ENCODE results near the gene AKAP6. TPM values are rescaled to one million over a fixed set of nuclear protein-coding genes. Genes with fewer than 3 reads are reported as not detected.

AKAP6 gene
- total and polyA plus RNA-seq, 2 of the 8 experiments (the other 6 are each of a cell fraction or from before 2014, with no cell fraction given) = 0.09 to 0.89 TPM

- FAIRE-seq = no peak
- TF ChIP-seq HDAC2 (IDR thresholded peaks at IDR 0.05; ENCODE audit: borderline replicate concordance in 1 of 2, low read depth in 2 of 2, low read length in 2 of 2) (no peak), MAX (IDR thresholded peaks at IDR 0.05) (no peak), NRF1 (IDR thresholded peaks at IDR 0.05; ENCODE audit: low read depth, low read length) (no peak), RAD21 (IDR thresholded peaks at IDR 0.05 in 1 of 2, conservative IDR thresholded peaks at IDR 0.05 in 1 of 2; ENCODE audit: low read depth in 2 of 2, low read length in 2 of 2) (no peak)
These were observed 316.5 kb downstream of the AKAP6 start for GRCh38 chr14:32645551-32645950.

More at GRCh38 chr14:32645551-32645950, 316.5 kb downstream of the AKAP6 start:
- no peak overlapping the region for H3K23ac ChIP-seq (ENCODE audit: insufficient read length)
- no peak overlapping the region for H3K4me2 ChIP-seq (ENCODE audit: insufficient read depth in 1 of 2, low read depth in 2 of 2, low read length in 2 of 2)
- H3K4me1 ChIP-seq (replicated peaks in 1 of 4; ENCODE audit: control insufficient read depth in 3 of 4, insufficient read depth in 4 of 4, low read length in 3 of 4) = no peaks in the 10 kb centered on the region
- H3K27ac ChIP-seq (ENCODE audit: low read depth, low read length) = no peak overlapping the region
- no peak overlapping the region for H3K4ac ChIP-seq (replicated peaks; ENCODE audit: insufficient read length, low read depth, low read length)
- no peak overlapping the region for H3K18ac ChIP-seq (ENCODE audit: extremely low read depth, low read length)
- no peak overlapping the region for H4K5ac ChIP-seq (ENCODE audit: insufficient read length, low read depth, low read length)
- no peak overlapping the region for H2BK120ac ChIP-seq (replicated peaks; ENCODE audit: low read depth, low read length)
- no peaks in the 10 kb centered on the region for H3K79me2 ChIP-seq (ENCODE audit: control insufficient read depth in 1 of 2, insufficient read depth in 2 of 2, low read length in 2 of 2)
- H2BK20ac ChIP-seq (ENCODE audit: low read length) = no peak overlapping the region
- H3K23me2 ChIP-seq (ENCODE audit: low read depth, low read length) = no peaks in the 10 kb centered on the region
- 86% methylated on average over 1 of the region's 1 CpG; no CpG with 5 or more reads in 1 of the 2 experiments for WGBS, 2 experiments (ENCODE audit: extremely low coverage in 1 of 2, insufficient coverage in 1 of 2, insufficient read length in 1 of 2, insufficient replicate concordance in 2 of 2, low coverage in 1 of 2, low lambda C conversion rate in 2 of 2, missing lambda C conversion rate in 1 of 2)
- H3K14ac ChIP-seq (ENCODE audit: insufficient read length) = no peak overlapping the region
- H4K8ac ChIP-seq (ENCODE audit: extremely low read depth, insufficient read depth, low read length) = no peak overlapping the region
- H2BK5ac ChIP-seq (ENCODE audit: low read depth, low read length) = no peak overlapping the region
- ChIA-PET POLR2A (ENCODE audit: partially characterized antibody) (no interaction called here), CTCF (ENCODE audit: partially characterized antibody) (interaction anchor here (0.7 kb wide), 1 partner anchor 66 kb away, joined by 3 read pairs; no protein-coding TSS in a partner anchor)
- no peak overlapping the region for H3K9ac ChIP-seq (replicated peaks in 1 of 4; ENCODE audit: extremely low read depth in 1 of 4, low read depth in 3 of 4, low read length in 3 of 4)
- DNase-seq (ENCODE audit: low read depth in 1 of 2, low spot score in 2 of 2) = no peak
- H2AK5ac ChIP-seq (ENCODE audit: low read depth, low read length) = no peak overlapping the region
- no peak overlapping the region for H3K56ac ChIP-seq (replicated peaks; ENCODE audit: insufficient read length, low read depth, low read length)
- H4K20me1 ChIP-seq (replicated peaks in 1 of 2; ENCODE audit: control insufficient read depth in 1 of 2, insufficient read depth in 2 of 2, low read length in 2 of 2) = no peaks in the 10 kb centered on the region
- no peaks in the 10 kb centered on the region for H3K9me3 ChIP-seq (ENCODE audit: insufficient read depth in 2 of 2, low read depth in 1 of 2, low read length in 1 of 2)
- H2BK12ac ChIP-seq (ENCODE audit: low read depth, low read length) = no peak overlapping the region
- H2AFZ ChIP-seq (ENCODE audit: low read length) = no peak overlapping the region
- H3K4me3 ChIP-seq (ENCODE audit: extremely low read depth in 1 of 4, insufficient read depth in 2 of 4, low read depth in 3 of 4, low read length in 4 of 4) = no peak overlapping the region
- H4K91ac ChIP-seq (replicated peaks; ENCODE audit: insufficient read length, low read length) = no peak overlapping the region
- no peaks in the 10 kb centered on the region for H3K27me3 ChIP-seq (replicated peaks in 1 of 4; ENCODE audit: control insufficient read depth in 3 of 4, extremely low read depth in 1 of 4, insufficient read depth in 3 of 4, low read length in 3 of 4)
- H3K36me3 ChIP-seq (ENCODE audit: control insufficient read depth in 2 of 4, insufficient read depth in 4 of 4, low read length in 3 of 4) = no peaks in the 10 kb centered on the region
- no peaks in the 10 kb centered on the region for H3K79me1 ChIP-seq (ENCODE audit: low read depth, low read length)
- H2BK15ac ChIP-seq (ENCODE audit: low read length) = no peak overlapping the region
